H9 (cell line): ENCODE data around the gene PHF8. TPM values are rescaled to one million over a fixed set of nuclear protein-coding genes. Genes with fewer than 3 reads are reported as not detected.

Source experiments
- DNase-seq: peaks from one replicate; pipeline ENCODE4 v3.0.0-alpha.2; 2017
- H2AFZ ChIP-seq: one replicate; pipeline ENCODE4 v1.6.1; 2013; ENCODE audit warnings: mild to moderate bottlenecking, low read length, control low read depth, moderate library complexity
- H2AK5ac ChIP-seq: 2 replicates; pipeline ENCODE4 v1.6.1; 2013; ENCODE audit warnings: low read length, control low read depth, mixed read lengths; ENCODE audit not compliant: insufficient read length
- H2BK120ac ChIP-seq: one replicate; pipeline ENCODE4 v1.6.1; 2013; ENCODE audit warnings: low read depth, mild to moderate bottlenecking, low read length, control low read depth, inconsistent platforms; ENCODE audit not compliant: poor library complexity, severe bottlenecking
- H2BK12ac ChIP-seq: 2 replicates; pipeline ENCODE4 v1.6.1; 2013; ENCODE audit warnings: low read length, control low read depth, mixed read lengths, low read depth; ENCODE audit not compliant: insufficient read length
- H2BK15ac ChIP-seq: 2 replicates; pipeline ENCODE4 v1.6.1; 2013; ENCODE audit warnings: low read depth, low read length, control low read depth
- H2BK20ac ChIP-seq: one replicate; pipeline ENCODE4 v1.6.1; 2013; ENCODE audit warnings: low read depth, mild to moderate bottlenecking, low read length, control low read depth, inconsistent platforms; ENCODE audit not compliant: poor library complexity, severe bottlenecking
- H2BK5ac ChIP-seq: 2 replicates; pipeline ENCODE4 v1.6.1; 2013; ENCODE audit warnings: low read length, control low read depth, mixed read lengths; ENCODE audit not compliant: insufficient read length
- H3K14ac ChIP-seq: 2 replicates; pipeline ENCODE4 v1.6.1; 2013; ENCODE audit warnings: low read length, control low read depth; ENCODE audit not compliant: insufficient read depth
- H3K18ac ChIP-seq: 2 replicates; pipeline ENCODE4 v1.6.1; 2013; ENCODE audit warnings: low read depth, mild to moderate bottlenecking, mixed read lengths, low read length, control low read depth; ENCODE audit not compliant: insufficient read length
- H3K23ac ChIP-seq: 2 replicates; pipeline ENCODE4 v1.6.1; 2013; ENCODE audit warnings: low read length, control low read depth, mixed read lengths, low read depth; ENCODE audit not compliant: insufficient read length
- H3K23me2 ChIP-seq: 2 replicates; pipeline ENCODE4 v1.6.1; 2013; ENCODE audit warnings: low read depth, mild to moderate bottlenecking, mixed read lengths, low read length, control low read depth; ENCODE audit not compliant: insufficient read length, poor library complexity, severe bottlenecking
- H3K27ac ChIP-seq: 2 replicates; pipeline ENCODE4 v1.5.1; 2013; ENCODE audit warnings: low read length, control low read depth, mixed read lengths, low read depth; ENCODE audit not compliant: insufficient read length
- H3K27me3 ChIP-seq: 2 replicates; pipeline ENCODE4 v1.6.1; 2013; ENCODE audit warnings: low read length, control low read depth, inconsistent platforms; ENCODE audit not compliant: insufficient read depth
- H3K4ac ChIP-seq: 2 replicates; pipeline ENCODE4 v1.6.1; 2013; ENCODE audit warnings: low read depth, mild to moderate bottlenecking, control low read depth, inconsistent platforms, low read length, moderate library complexity
- H3K4me1 ChIP-seq: 2 replicates; pipeline ENCODE4 v1.6.1; 2013; ENCODE audit warnings: low read length, control low read depth, inconsistent platforms; ENCODE audit not compliant: insufficient read depth
- H3K4me2 ChIP-seq: 2 replicates; pipeline ENCODE4 v1.6.1; 2013; ENCODE audit warnings: low read length, control low read depth, mixed read lengths; ENCODE audit not compliant: insufficient read length, insufficient read depth
- H3K56ac ChIP-seq: 2 replicates; pipeline ENCODE4 v1.6.1; 2013; ENCODE audit warnings: low read depth, mild to moderate bottlenecking, mixed read lengths, low read length, control low read depth; ENCODE audit not compliant: insufficient read length
- H3K79me1 ChIP-seq: 2 replicates; pipeline ENCODE4 v1.6.1; 2013; ENCODE audit warnings: low read depth, mild to moderate bottlenecking, moderate library complexity, low read length, control low read depth, inconsistent platforms; ENCODE audit not compliant: insufficient read depth, poor library complexity, severe bottlenecking
- H3K79me2 ChIP-seq: 2 replicates; pipeline ENCODE4 v1.6.1; 2013; ENCODE audit warnings: low read length, control low read depth, inconsistent platforms; ENCODE audit not compliant: insufficient read depth
- H3K9ac ChIP-seq: 2 replicates; pipeline ENCODE4 v1.6.1; 2013; ENCODE audit warnings: low read length, control low read depth, mixed read lengths; ENCODE audit not compliant: insufficient read length; ENCODE audit errors: extremely low read depth
- H3K9me3 ChIP-seq: one replicate; pipeline ENCODE4 v1.6.1; 2013; ENCODE audit warnings: low read depth, low read length, inconsistent platforms; ENCODE audit not compliant: control insufficient read depth
- H3T11ph ChIP-seq: one replicate; pipeline ENCODE4 v1.6.1; 2013; ENCODE audit warnings: mild to moderate bottlenecking, low read length, control low read depth, inconsistent platforms
- H4K20me1 ChIP-seq: one replicate; pipeline ENCODE4 v1.6.1; 2013; ENCODE audit not compliant: control insufficient read depth, insufficient read length, insufficient read depth
- H4K5ac ChIP-seq: 2 replicates; pipeline ENCODE4 v1.6.1; 2013; ENCODE audit warnings: low read depth, mild to moderate bottlenecking, mixed read lengths, low read length, control low read depth; ENCODE audit not compliant: insufficient read length
- H4K8ac ChIP-seq: replicated peaks from 2 replicates; pipeline ENCODE4 v1.6.1; 2013; ENCODE audit warnings: low read length, control low read depth, mixed read lengths, low read depth; ENCODE audit not compliant: insufficient read length
- H4K91ac ChIP-seq: 2 replicates; pipeline ENCODE4 v1.6.1; 2013; ENCODE audit warnings: low read depth, mild to moderate bottlenecking, moderate library complexity, mixed read lengths, low read length, control low read depth; ENCODE audit not compliant: insufficient read length
- H3K27ac Mint-ChIP-seq, 3 experiments: 2 replicates in 2 of 3; 3 replicates in 1 of 3; pipeline ENCODE4 v1.8.0; 2020 to 2021; ENCODE audit warnings: mixed read lengths in 3 of 3, mild to moderate bottlenecking in 1 of 3, moderate library complexity in 1 of 3
- H3K27me3 Mint-ChIP-seq: 2 replicates; pipeline ENCODE4 v1.8.0; 2021; ENCODE audit warnings: low read depth, mild to moderate bottlenecking, moderate library complexity, mixed read lengths
- H3K36me3 Mint-ChIP-seq, 3 experiments: 2 replicates in 2 of 3; 3 replicates in 1 of 3; pipeline ENCODE4 v1.8.0; 2020 to 2021; ENCODE audit warnings: low read depth in 3 of 3, mixed read lengths in 3 of 3; ENCODE audit not compliant: insufficient read depth in 1 of 3
- H3K4me1 Mint-ChIP-seq, 2 experiments: 2 replicates each; pipeline ENCODE4 v1.8.0; 2020; ENCODE audit warnings: mixed read lengths in 2 of 2
- H3K4me3 Mint-ChIP-seq, 2 experiments: 2 replicates in 1 of 2; 3 replicates in 1 of 2; pipeline ENCODE4 v1.8.0; 2020 to 2021; ENCODE audit warnings: mild to moderate bottlenecking in 2 of 2, mixed read lengths in 2 of 2, moderate library complexity in 1 of 2
- H3K9me3 Mint-ChIP-seq, 2 experiments: 2 replicates in 1 of 2; 3 replicates in 1 of 2; pipeline ENCODE4 v1.8.0; 2020; ENCODE audit warnings: mild to moderate bottlenecking in 2 of 2, mixed read lengths in 2 of 2, moderate library complexity in 1 of 2
- CTCF ChIP-seq: fragments of 200-600 bp; sonication (generic); conservative IDR thresholded peaks from 3 replicates; pipeline ENCODE4 v1.8.0; 2021; ENCODE audit warnings: antibody characterized with exemption, mild to moderate bottlenecking
- WGBS: extraction: QIAGEN DNeasy Blood & Tissue Kit; methylation state at CpG from one replicate; pipeline ENCODE4 v1.1.7; 2013; ENCODE audit warnings: missing lambda C conversion rate, low lambda C conversion rate, mixed read lengths; ENCODE audit not compliant: insufficient read length; ENCODE audit errors: extremely low coverage; 5-methylcytosine and 5-hydroxymethylcytosine counted together
- total RNA-seq: library from RNA; stranded (reverse); gene quantifications from 2 replicates; pipeline ENCODE4 v1.2.1, GENCODE V29; 2021

The PHF8 gene
- total RNA-seq, 1 experiment from 2014 or later = 38.9 TPM

- H2BK12ac ChIP-seq = no peak overlapping the region
- H3K9me3 ChIP-seq = no peaks in the 10 kb centered on the region
- Mint-ChIP-seq H3K27ac (peak overlapping the region in 1 of 3 experiments; percentile 28; a peak in 1 of 7 replicates), H3K9me3 (peaks cover 47 to 58% of the 10 kb centered on the region in 2 experiments), H3K27me3 (no peaks in the 10 kb centered on the region), H3K4me3 (no peak overlapping the region), H3K36me3 (peaks cover 0 to 6% (median 2%) of the 10 kb centered on the region in 3 experiments; a peak in 3 of 7 replicates), H3K4me1 (peaks cover 0 to 2% of the 10 kb centered on the region in 2 experiments; a peak in 1 of 4 replicates)
- no peaks in the 10 kb centered on the region for H3K79me2 ChIP-seq
- TF ChIP-seq CTCF = no peak
- no peaks in the 10 kb centered on the region for H3K4me1 ChIP-seq
- no peak overlapping the region for H4K91ac ChIP-seq
- H3K23ac ChIP-seq = no peak overlapping the region
- no peaks in the 10 kb centered on the region for H4K20me1 ChIP-seq
- no peak overlapping the region for H3K9ac ChIP-seq
- H3T11ph ChIP-seq = no peak overlapping the region
- H2BK5ac ChIP-seq = no peak overlapping the region
- H3K4me2 ChIP-seq = no peak overlapping the region
- no peak overlapping the region for H3K4ac ChIP-seq
- H2BK120ac ChIP-seq = no peak overlapping the region
- no peak overlapping the region for H2AFZ ChIP-seq
- no peak overlapping the region for H3K56ac ChIP-seq
- no peak overlapping the region for H2AK5ac ChIP-seq
- DNase-seq = no peak
- H4K5ac ChIP-seq = no peak overlapping the region
- no CpG with 5 or more reads among the region's 1 CpG for WGBS
- H2BK15ac ChIP-seq = no peak overlapping the region
- H3K14ac ChIP-seq = no peak overlapping the region
- H2BK20ac ChIP-seq = no peak overlapping the region
- no peak overlapping the region for H4K8ac ChIP-seq
- no peaks in the 10 kb centered on the region for H3K79me1 ChIP-seq
- H3K27ac ChIP-seq = no peak overlapping the region
- no peaks in the 10 kb centered on the region for H3K23me2 ChIP-seq
- no peak overlapping the region for H3K18ac ChIP-seq
- H3K27me3 ChIP-seq = no peaks in the 10 kb centered on the region
These were observed 48.9 kb upstream of the PHF8 start for GRCh38 chrX:54093159-54093558.
